Renal pelvis (tissue), 12 donors: Measurements from ENCODE around the gene ATRIP. TPM values are rescaled to one million over a fixed set of nuclear protein-coding genes. Genes with fewer than 3 reads are reported as not detected.
"Not testable (repeated sequence)": the region's sequence is repeated elsewhere in the genome, so short reads cannot be mapped to it uniquely, and the experiment has no call there.

Source experiments
- DNase-seq: peaks from one replicate; pipeline ENCODE4 v3.0.0-alpha.2; 2013
- long read RNA-seq, 16 experiments: transcript quantifications; one replicate each; lab custom pipeline, GENCODE V29; 2026
- polyA plus RNA-seq, 3 donors: library from polyadenylated mRNA; unstranded; fragments of 120-200 nt; gene quantifications; one replicate each; pipeline ENCODE4 v1.2.1, GENCODE V29; 2013; ENCODE audit not compliant: insufficient read length in 3 of 3

The ATRIP gene
- 10 to 100 TPM; 12.3 to 14.3 (median 13.2) TPM for polyA plus RNA-seq
- long read RNA-seq, donor 1, result 0 reads
- long read RNA-seq, donor 2, full-length matches to known transcripts, result 1 of 1 reads
- long read RNA-seq, donor 2, partial matches to known transcripts, result 0 of 1 reads
- long read RNA-seq, donor 2, other reads (novel, unspliced or antisense), result 0 of 1 reads
- long read RNA-seq, donor 3, full-length matches to known transcripts, result 3 of 3 reads
- long read RNA-seq, donor 3, partial matches to known transcripts, result 0 of 3 reads
- long read RNA-seq, donor 3, other reads (novel, unspliced or antisense), result 0 of 3 reads
- long read RNA-seq, donor 4, partial matches to known transcripts, result 53 of 102 reads
- long read RNA-seq, donor 4, other reads (novel, unspliced or antisense), result 49 of 102 reads
- long read RNA-seq, donor 5, result 0 reads
- long read RNA-seq, donor 6, full-length matches to known transcripts, result 1 of 1 reads
- long read RNA-seq, donor 6, partial matches to known transcripts, result 0 of 1 reads
- long read RNA-seq, donor 6, other reads (novel, unspliced or antisense), result 0 of 1 reads
- long read RNA-seq, donor 7, result 0 reads
- long read RNA-seq, donor 8, result 0 reads
- long read RNA-seq, donor 9, full-length matches to known transcripts, result 1 of 1 reads
- long read RNA-seq, donor 9, partial matches to known transcripts, result 0 of 1 reads
- long read RNA-seq, donor 9, other reads (novel, unspliced or antisense), result 0 of 1 reads
- long read RNA-seq, donor 10, full-length matches to known transcripts, result 1 of 1 reads
- long read RNA-seq, donor 10, partial matches to known transcripts, result 0 of 1 reads
- long read RNA-seq, donor 10, other reads (novel, unspliced or antisense), result 0 of 1 reads
- long read RNA-seq, donor 11, full-length matches to known transcripts, result 1 of 1 reads
- long read RNA-seq, donor 11, partial matches to known transcripts, result 0 of 1 reads
- long read RNA-seq, donor 11, other reads (novel, unspliced or antisense), result 0 of 1 reads
- long read RNA-seq, donor 12, full-length matches to known transcripts, result 1 of 93 reads
- long read RNA-seq, donor 12, partial matches to known transcripts, result 80 of 93 reads
- long read RNA-seq, donor 12, other reads (novel, unspliced or antisense), result 12 of 93 reads
- long read RNA-seq, donor 13, full-length matches to known transcripts, result 1 of 64 reads
- long read RNA-seq, donor 13, partial matches to known transcripts, result 57 of 64 reads
- long read RNA-seq, donor 13, other reads (novel, unspliced or antisense), result 6 of 64 reads
- long read RNA-seq, donor 14, result 0 reads
- long read RNA-seq, donor 15, full-length matches to known transcripts, result 1 of 1 reads
- long read RNA-seq, donor 15, partial matches to known transcripts, result 0 of 1 reads
- long read RNA-seq, donor 15, other reads (novel, unspliced or antisense), result 0 of 1 reads
- long read RNA-seq, donor 16, full-length matches to known transcripts, result 1 of 98 reads
- long read RNA-seq, donor 16, partial matches to known transcripts, result 87 of 98 reads
- long read RNA-seq, donor 16, other reads (novel, unspliced or antisense), result 10 of 98 reads

GRCh38 chr3:48446425-48447193, at the start of gene ATRIP:
Gene ATRIP, plus strand, starts transcription at chr3:48446737. Its CDS starts 109 bp downstream, at chr3:48446846.
- peak; percentile 90 for DNase-seq

DNA sequence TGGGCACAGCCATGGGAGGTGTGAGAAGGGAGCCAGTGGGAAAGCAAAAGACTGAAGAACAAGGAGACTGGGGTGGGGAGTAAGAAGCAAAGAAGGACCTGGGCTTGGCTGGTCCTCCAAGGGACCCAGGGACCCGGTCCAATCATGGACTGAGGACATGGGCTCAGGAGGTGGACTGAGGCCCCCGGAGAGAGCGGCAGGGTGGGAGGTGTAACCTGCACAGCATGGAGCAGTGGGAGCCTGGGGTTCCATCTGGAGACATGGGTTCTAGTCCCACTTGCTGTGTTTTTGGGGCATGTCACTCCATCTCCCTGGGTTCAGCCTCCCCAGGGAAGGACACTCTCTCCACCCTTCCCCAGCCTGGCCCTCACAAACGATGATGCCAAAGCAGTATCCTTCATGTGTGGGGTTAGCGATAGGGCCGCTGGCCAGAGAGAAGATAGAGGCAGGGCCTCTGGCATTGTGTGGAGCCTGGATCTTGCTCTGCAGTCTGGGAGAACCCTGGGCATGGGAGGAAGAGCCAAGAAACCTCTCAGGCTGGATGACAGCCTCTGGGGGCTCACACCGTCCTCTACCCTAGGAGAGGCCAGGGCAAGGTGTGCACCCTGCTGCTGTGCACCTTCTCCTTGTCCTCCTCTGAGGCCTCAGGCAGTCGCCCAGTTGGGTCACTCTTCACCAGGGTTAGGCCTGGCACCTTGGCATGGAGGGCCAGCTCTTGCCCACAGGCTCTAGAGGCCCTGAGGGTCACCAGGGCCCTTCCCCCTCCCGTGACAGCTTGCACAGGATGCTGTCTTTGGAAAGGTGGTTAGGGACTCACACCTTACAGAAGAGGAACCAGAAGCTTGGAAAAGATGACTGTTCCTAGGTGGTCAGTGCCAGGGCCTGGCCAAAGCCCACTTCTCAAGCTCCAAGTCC, 48.5 kb upstream of the ATRIP start:
- DNase-seq, result no peak

GRCh38 chr3:48398701-48399386, 47.7 kb upstream of the ATRIP start:
- DNase-seq, result no peak

GRCh38 chr3:48399387-48400172, 47.0 kb upstream of the ATRIP start:
- no peak for DNase-seq

DNA sequence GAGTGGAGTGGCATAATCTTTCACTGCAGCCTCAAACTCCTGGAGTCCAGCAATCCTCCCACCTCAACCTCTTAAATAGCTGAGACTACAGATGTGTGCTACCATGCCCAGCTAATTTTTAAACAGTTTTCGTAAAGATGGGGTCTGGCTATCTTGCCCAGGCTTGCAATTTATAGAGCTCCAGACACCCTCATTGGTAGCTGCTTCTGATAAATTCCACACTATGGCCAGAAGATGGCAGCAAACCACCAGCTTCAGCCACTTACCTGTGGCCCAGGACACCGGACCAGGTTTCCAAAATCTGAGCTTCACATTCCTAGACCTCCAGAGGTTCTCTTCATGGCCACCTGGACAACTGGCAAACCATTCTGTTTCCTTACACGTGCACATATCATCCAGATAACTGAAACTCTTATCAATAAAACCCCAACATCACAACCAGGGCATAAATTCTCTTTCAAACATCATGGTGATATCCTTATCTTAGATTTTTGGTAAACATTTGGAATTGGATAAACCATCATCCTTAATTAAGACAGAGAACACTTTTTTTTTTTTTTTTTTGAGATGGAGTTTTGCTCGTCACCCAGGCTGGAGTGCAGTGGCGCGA, 45.6 kb upstream of the ATRIP start:
- DNase-seq, result peak; percentile 70

- DNase-seq, result not testable (repeated sequence)
Measured at GRCh38 chr3:48401434-48401901, 45.1 kb upstream of the ATRIP start.

DNA sequence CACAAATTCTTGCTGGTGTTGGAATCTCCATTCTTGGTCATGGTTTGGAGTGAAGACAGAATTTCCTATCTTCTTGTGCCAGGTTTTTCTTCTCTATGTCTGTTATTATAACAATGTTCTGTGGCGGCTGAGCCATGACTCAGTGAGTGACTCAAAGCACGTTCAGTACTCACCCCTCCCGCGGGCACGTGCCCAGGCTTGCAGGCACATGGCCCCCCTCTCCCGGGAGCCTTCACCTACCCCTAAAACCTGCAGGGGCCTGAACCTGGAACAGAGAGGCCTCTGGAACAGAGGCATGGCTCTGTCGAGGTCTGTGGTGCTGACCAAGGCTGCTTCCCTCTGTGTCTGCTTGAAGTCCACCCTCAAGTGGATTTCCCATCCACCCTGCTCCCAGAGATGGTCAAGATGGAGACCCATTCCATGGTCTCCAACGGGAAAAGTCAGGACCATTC, 44.2 kb upstream of the ATRIP start:
- DNase-seq, result no peak

DNA sequence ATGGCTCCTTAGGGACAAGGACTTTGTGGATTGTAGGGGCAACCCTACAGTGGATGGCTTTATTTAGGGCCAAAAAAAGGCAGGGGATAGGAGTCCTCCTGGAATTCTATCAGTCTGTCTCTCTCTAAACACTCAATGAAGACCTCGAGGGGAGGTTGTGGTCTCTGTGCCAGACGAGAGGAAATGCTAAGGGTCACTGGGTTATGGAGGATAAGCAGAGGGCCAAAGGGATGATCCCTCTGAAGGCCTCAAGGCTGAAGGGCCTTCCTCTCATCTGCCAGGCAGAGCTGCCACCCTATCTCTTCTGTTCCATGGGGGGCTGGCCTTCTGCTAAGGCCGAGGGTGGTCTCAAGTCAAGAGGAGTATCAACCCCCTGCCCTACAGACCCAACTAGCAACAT, 43.6 kb upstream of the ATRIP start:
- DNase-seq, result no peak

- no peak for DNase-seq
Measured at GRCh38 chr3:48403533-48404439, 42.8 kb upstream of the ATRIP start.

- no peak for DNase-seq
Measured at GRCh38 chr3:48404440-48405342, 41.8 kb upstream of the ATRIP start.

DNA sequence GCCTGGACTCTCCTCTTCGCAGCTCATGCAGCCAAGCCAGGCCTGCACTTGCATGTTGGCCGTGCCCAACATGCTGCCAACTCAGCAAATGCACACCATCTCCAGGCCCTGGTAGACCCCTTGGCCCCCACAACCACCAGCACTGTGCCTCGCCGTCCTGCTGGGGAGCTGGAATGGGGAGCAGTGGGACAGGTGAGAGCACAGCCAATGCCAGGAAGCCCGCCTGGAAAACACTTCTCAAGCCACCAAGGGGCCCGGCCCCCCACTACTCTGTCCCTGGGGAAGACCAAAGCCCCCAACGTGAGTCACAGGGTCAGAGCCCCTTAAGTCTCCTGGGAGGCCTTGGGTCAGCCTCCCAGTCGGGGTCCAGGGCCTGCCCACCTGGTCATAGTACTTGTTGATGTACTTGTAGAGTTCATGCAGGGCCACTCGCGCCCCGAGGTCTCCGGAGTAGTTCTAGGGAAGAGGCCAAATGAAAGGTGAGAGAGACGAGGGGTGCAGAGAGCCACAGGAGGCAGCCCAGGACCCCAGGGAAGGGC, 41.1 kb upstream of the ATRIP start:
- no peak for DNase-seq

DNA sequence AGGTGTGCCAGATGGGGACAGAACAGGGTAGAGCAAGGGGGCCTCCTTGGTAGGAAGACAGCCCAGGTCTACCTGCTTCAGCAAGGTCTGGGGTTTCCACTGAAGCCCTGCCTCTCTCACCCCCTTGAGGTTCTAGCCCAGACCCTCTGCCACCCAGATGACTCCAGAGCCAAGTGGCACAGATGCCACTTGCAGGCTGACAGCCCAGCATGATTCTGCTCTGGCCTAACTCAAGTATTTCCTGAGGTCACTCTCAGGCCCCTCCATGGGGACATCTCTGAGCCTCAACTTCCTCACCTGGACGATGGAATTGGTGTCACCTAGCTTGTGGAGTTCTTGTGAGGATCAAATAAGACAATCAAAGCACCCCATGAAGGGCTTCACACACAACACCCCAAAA, 40.6 kb upstream of the ATRIP start:
- no peak for DNase-seq

GRCh38 chr3:48406443-48407431, 39.8 kb upstream of the ATRIP start:
- no peak for DNase-seq
